ENCODE measurements around the gene PRR3. TPM values are rescaled to one million over a fixed set of nuclear protein-coding genes. Genes with fewer than 3 reads are reported as not detected.
"Not testable (repeated sequence)": the region's sequence is repeated elsewhere in the genome, so short reads cannot be mapped to it uniquely, and the experiment has no call there.

The PRR3 gene
- total and polyA plus RNA-seq, 2 of the 13 experiments (the other 11 are each of a cell fraction or from before 2014, with no cell fraction given): 14.6 to 21.2 TPM

DNA sequence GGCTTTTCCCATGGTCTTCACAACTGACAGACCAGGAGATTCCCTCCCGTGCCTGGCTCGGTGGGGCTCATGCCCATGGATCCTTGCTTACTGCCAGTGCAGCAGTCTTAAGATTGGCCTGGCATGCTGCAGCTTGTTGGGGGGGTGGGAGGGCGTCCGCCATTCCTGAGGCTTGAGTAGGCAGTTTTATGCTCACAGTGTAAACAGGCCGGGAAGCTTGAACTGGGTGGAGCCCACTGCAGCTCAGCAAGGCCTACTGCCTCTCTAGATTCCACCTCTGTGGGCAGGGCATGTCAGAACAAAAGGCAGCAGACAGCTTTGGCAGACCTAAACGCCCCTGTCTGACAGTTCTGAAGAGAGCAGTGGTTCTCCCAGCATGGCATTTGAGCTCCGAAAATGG is 36.0 kb upstream of the PRR3 start:
- in situ Hi-C loops (cut with HindIII; ENCODE audit: extremely low pct_ligation_motif_present, low pct_unique_long_range_greater_than_20kb); H3K9me3 ChIP-seq (ENCODE audit: low read length); intact Hi-C loops (cut with micrococcal nuclease; ENCODE audit: unreplicated experiment); CTCF ChIA-PET (ENCODE audit: low intra/inter-chr PET ratio, low total read pairs); H3K79me2 ChIP-seq (ENCODE audit: insufficient read depth, low read length); BruUV-seq (replicated peaks); FAIRE-seq; H4K20me1 ChIP-seq (ENCODE audit: insufficient read depth, low read length); H3K27me3 ChIP-seq (ENCODE audit: control insufficient read depth in 1 of 2, insufficient read depth in 2 of 2, low read length in 2 of 2); H3K36me3 ChIP-seq (replicated peaks in 1 of 2; ENCODE audit: control insufficient read depth in 1 of 2, insufficient read depth in 2 of 2, low read length in 2 of 2): not testable (repeated sequence)
- POLR2A ChIA-PET: interaction anchor here (0.9 to 1.6 kb wide), 7 partner anchors 8 to 94 kb away, joined by 3 to 5 read pairs (median 4); no protein-coding TSS in a partner anchor
- DNase-seq (ENCODE audit: low spot score): peak; percentile 70
- 0 out of 2 replicates have a peak overlapping the region, but pooled peaks have one; percentile 10 for H3K9ac ChIP-seq (ENCODE audit: insufficient read depth, low read depth, low read length)
- peaks cover 34% of the 10 kb centered on the region for H3K4me1 ChIP-seq (ENCODE audit: insufficient read depth, low read length)
- H3K4me3 ChIP-seq (replicated peaks in 1 of 3; ENCODE audit: insufficient read depth in 1 of 3, low read depth in 2 of 3, low read length in 3 of 3): peak overlapping the region in 1 of 3 experiments; percentile 39; a peak in 1 of 6 replicates
- peak overlapping the region; percentile 69 for H3K4me2 ChIP-seq (ENCODE audit: low read depth, low read length)
- peak; percentile 68 for ATAC-seq
- peak overlapping the region; percentile 24 for H3K27ac ChIP-seq (ENCODE audit: extremely low read length, insufficient read depth, low read length)
- WGBS (ENCODE audit: low lambda C conversion rate): 45% methylated on average over 4 of the region's 7 CpGs
- peak overlapping the region; percentile 59 for H2AFZ ChIP-seq (ENCODE audit: low read length)
- TF ChIP-seq SALL1 (CRISPR knock-in tag; IDR thresholded peaks at IDR 0.05) (peak; percentile 16; the same call in 1 of the 2 replicates), ZFY (CRISPR knock-in tag; IDR thresholded peaks at IDR 0.05) (peak; percentile 48; the same call in 1 of the 2 replicates), ZFX (CRISPR knock-in tag; IDR thresholded peaks at IDR 0.05; ENCODE audit: low read depth) (peak; percentile 73), GATAD1 (CRISPR knock-in tag; IDR thresholded peaks at IDR 0.05) (0 out of 2 replicates have a peak, but pooled peaks have one; percentile 20), RXRA (CRISPR knock-in tag; IDR thresholded peaks at IDR 0.05) (0 out of 2 replicates have a peak, but pooled peaks have one; percentile 30), ZNF883 (CRISPR knock-in tag; IDR thresholded peaks at IDR 0.05; ENCODE audit: not compliant biosample characterization) (peak; percentile 32), ZMYM3 (CRISPR knock-in tag; IDR thresholded peaks at IDR 0.05) (peak; percentile 38; the same call in 1 of the 2 replicates), ZNF331 (CRISPR knock-in tag; IDR thresholded peaks at IDR 0.05) (0 out of 2 replicates have a peak, but pooled peaks have one; percentile 8), FOXK1 (CRISPR knock-in tag; IDR thresholded peaks at IDR 0.05; ENCODE audit: borderline replicate concordance, low read depth) (0 out of 2 replicates have a peak, but pooled peaks have one; percentile 48), HDAC1 (CRISPR knock-in tag; IDR thresholded peaks at IDR 0.05) (0 out of 2 replicates have a peak, but pooled peaks have one; percentile 33), ZNF292 (CRISPR knock-in tag; IDR thresholded peaks at IDR 0.05; ENCODE audit: borderline replicate concordance, low read depth) (peak; percentile 48; the same call in 1 of the 2 replicates), DMAP1 (CRISPR knock-in tag; IDR thresholded peaks at IDR 0.05) (0 out of 2 replicates have a peak, but pooled peaks have one; percentile 35), FOSL2 (CRISPR knock-in tag; IDR thresholded peaks at IDR 0.05) (peak; percentile 70), SAP130 (CRISPR knock-in tag; IDR thresholded peaks at IDR 0.05; ENCODE audit: low read depth) (peak; percentile 61)
- TF ChIP-seq, protein P1, sequence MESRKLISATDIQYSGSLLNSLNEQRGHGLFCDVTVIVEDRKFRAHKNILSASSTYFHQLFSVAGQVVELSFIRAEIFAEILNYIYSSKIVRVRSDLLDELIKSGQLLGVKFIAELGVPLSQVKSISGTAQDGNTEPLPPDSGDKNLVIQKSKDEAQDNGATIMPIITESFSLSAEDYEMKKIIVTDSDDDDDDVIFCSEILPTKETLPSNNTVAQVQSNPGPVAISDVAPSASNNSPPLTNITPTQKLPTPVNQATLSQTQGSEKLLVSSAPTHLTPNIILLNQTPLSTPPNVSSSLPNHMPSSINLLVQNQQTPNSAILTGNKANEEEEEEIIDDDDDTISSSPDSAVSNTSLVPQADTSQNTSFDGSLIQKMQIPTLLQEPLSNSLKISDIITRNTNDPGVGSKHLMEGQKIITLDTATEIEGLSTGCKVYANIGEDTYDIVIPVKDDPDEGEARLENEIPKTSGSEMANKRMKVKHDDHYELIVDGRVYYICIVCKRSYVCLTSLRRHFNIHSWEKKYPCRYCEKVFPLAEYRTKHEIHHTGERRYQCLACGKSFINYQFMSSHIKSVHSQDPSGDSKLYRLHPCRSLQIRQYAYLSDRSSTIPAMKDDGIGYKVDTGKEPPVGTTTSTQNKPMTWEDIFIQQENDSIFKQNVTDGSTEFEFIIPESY (CRISPR knock-in tag; IDR thresholded peaks at IDR 0.05): 0 out of 2 replicates have a peak, but pooled peaks have one; percentile 5
- TF ChIP-seq, protein P2, sequence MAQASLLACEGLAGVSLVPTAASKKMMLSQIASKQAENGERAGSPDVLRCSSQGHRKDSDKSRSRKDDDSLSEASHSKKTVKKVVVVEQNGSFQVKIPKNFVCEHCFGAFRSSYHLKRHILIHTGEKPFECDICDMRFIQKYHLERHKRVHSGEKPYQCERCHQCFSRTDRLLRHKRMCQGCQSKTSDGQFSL (CRISPR knock-in tag; IDR thresholded peaks at IDR 0.05): 0 out of 2 replicates have a peak, but pooled peaks have one; percentile 45
- TF ChIP-seq, protein P3, sequence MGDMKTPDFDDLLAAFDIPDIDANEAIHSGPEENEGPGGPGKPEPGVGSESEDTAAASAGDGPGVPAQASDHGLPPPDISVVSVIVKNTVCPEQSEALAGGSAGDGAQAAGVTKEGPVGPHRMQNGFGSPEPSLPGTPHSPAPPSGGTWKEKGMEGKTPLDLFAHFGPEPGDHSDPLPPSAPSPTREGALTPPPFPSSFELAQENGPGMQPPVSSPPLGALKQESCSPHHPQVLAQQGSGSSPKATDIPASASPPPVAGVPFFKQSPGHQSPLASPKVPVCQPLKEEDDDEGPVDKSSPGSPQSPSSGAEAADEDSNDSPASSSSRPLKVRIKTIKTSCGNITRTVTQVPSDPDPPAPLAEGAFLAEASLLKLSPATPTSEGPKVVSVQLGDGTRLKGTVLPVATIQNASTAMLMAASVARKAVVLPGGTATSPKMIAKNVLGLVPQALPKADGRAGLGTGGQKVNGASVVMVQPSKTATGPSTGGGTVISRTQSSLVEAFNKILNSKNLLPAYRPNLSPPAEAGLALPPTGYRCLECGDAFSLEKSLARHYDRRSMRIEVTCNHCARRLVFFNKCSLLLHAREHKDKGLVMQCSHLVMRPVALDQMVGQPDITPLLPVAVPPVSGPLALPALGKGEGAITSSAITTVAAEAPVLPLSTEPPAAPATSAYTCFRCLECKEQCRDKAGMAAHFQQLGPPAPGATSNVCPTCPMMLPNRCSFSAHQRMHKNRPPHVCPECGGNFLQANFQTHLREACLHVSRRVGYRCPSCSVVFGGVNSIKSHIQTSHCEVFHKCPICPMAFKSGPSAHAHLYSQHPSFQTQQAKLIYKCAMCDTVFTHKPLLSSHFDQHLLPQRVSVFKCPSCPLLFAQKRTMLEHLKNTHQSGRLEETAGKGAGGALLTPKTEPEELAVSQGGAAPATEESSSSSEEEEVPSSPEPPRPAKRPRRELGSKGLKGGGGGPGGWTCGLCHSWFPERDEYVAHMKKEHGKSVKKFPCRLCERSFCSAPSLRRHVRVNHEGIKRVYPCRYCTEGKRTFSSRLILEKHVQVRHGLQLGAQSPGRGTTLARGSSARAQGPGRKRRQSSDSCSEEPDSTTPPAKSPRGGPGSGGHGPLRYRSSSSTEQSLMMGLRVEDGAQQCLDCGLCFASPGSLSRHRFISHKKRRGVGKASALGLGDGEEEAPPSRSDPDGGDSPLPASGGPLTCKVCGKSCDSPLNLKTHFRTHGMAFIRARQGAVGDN (CRISPR knock-in tag; IDR thresholded peaks at IDR 0.05): peak; percentile 63
